GM21723 (cell line): ENCODE results near the gene MMD.
"Not testable (repeated sequence)": the region's sequence is repeated elsewhere in the genome, so short reads cannot be mapped to it uniquely, and the experiment has no call there.

Source experiments
- ATAC-seq: cut with Tn5 transposase; IDR thresholded peaks from one replicate; pipeline ENCODE4 v1.9.1; 2021; ENCODE audit warnings: mild to moderate bottlenecking, moderate library complexity; ENCODE audit not compliant: unreplicated experiment

Gene MMD

GRCh38 chr17:55421179-55421934, at the start of gene MMD:
MMD (minus strand) TSS chr17:55421835; CDS start chr17:55421695, 140 bp downstream.
- peak; percentile 27 for ATAC-seq

GRCh38 chr17:55466671-55467070, 45.0 kb upstream of the MMD start:
- ATAC-seq, result no peak

GRCh38 chr17:55465771-55466170, 44.1 kb upstream of the MMD start:
- not testable (repeated sequence) for ATAC-seq

DNA sequence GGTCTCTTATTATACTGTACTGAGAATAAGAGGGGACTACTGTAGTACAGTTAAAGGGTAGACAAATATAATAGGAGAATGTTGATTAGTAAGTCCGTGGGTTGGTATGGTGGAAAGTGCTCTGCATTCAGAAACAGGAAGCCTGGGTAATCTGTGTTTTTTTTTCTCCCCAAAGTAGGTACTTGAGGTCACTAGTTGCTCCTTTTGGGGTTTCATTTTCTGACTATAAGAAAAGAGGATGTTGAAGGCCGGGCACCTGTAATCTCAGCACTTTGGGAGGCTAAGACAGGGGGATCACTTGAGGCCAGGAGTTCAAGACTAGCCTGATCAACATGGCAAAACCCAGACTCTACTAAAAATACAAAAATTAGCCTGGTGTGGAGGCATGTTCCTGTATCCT, 42.0 kb upstream of the MMD start:
- peak; percentile 85 for ATAC-seq

DNA sequence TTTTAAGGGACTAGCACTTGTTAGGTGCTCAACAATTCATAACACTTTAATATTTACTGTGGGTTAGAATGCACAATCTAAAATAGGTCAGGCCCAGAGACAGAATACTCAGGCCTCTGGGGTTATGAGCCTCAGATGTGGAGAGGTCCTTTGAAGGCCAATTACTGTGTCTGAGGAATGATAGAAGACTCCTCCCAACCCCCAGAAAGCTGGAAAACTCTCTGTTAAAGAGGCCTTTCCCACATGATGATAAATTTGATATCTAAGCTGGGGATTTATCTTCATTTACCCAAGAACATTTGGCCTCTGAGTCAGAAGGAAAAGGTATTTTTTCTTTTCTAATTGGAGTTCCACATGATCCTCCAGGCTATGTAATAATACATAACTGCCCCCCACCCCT, 41.1 kb upstream of the MMD start:
- no peak for ATAC-seq

GRCh38 chr17:55462234-55462633, 40.6 kb upstream of the MMD start:
- no peak for ATAC-seq

DNA sequence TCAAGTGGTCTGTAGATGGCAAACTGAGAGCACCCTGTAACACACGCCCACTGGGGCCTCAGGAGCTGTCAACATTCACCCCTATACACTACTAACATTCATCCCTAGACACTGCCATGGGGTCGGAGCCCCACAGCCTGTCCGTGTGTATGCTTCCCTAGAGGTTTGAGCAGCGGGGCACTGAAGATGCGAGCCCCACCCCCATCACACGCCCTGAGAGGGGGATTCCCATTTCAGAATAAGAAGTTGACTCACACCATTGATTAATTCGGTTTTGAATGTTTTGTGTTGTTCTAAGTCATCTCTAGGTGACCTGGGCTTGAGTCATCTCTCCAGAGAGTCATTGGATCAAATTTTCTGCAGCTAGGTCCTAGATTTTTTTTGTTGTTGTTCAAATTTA, 37.3 kb upstream of the MMD start:
- ATAC-seq, result no peak

DNA sequence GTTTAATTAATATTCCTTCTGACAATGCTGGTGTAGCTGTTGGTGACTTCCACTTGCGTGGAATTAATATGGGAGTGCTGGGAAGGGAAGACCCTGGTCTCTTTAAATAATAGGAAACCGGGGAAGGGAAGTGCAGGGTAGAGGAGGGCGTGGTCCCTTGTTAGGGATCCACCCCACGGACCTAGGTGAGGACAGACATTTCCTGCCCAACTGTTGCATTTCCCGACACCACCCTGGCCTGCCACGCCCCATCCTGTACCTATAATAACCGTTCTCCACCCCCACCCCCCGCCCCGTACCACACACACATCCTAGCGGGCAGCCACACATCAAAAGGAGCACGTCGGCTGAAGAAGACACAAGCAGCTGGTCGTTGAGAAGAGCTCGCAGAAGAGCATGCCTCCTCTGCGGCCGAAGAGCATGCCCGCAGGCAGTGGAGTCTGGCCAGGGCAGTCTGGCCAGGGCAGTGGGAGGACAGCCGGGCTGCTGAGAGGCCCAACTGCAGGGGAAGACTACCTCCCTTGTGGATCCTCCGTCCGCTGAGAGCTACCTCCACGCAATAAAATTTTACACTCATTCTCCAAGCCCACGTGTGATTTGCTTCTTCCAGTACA, 36.8 kb upstream of the MMD start:
- ATAC-seq, result no peak

GRCh38 chr17:55456307-55457240, 34.9 kb upstream of the MMD start:
- no peak for ATAC-seq

- ATAC-seq, result no peak
Observed at GRCh38 chr17:55454906-55455474, 33.4 kb upstream of the MMD start.

- no peak for ATAC-seq
Observed at GRCh38 chr17:55453839-55454557, 32.4 kb upstream of the MMD start.

DNA sequence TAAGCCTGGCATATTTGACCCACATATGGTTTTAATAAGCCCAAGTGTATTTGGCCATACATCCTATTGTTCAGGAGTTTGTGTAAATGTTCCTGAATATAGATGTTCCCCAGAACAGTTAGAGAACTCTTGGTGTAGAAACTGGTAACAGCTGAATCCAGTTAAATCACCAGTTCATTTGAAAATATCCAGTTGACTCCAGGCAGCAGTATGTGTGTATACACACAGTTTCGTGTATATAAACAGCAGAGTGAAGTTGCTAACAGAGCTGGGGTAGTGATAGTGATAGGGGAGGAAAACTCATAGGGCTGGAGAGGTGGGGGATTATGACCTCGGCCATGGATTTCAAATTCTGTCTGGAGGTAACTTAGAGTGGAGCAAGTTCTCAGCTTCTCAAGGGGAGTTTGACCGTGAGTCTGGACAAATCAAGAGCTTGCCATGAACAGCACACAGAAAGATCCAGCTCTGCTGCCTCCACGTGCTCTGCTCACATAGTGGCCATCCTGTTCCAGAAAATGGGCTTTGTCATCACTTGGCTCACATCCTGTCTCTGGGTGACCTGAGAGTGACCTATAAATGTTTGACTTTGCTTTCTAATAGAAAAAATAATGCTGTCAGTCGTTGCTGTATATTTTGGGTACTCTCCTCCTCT, 30.6 kb upstream of the MMD start:
- ATAC-seq, result no peak

- ATAC-seq, result no peak
Observed at GRCh38 chr17:55451758-55452138, 30.1 kb upstream of the MMD start.

DNA sequence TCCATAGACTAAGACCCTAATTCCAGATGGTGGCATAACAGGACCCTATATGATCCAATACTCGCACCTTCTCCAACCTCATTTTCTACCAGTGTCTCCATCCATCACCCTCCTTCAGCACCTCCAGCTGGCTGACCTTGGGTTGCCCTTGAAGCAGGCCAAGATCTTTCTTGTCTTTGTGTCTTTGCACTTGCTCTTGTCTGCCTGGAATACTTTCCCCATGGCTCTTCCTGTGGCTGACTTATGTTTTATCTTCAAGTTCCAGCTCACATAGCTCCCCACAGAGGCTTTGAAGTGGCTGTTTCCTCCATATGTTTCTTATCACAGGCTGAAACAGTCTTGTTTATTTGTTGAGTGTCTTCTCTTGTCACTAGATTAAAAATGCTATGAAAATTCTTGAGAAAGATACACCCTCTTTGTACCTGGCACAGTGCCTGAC, 29.6 kb upstream of the MMD start:
- ATAC-seq, result no peak

GRCh38 chr17:55450232-55450825, 28.7 kb upstream of the MMD start:
- no peak for ATAC-seq

DNA sequence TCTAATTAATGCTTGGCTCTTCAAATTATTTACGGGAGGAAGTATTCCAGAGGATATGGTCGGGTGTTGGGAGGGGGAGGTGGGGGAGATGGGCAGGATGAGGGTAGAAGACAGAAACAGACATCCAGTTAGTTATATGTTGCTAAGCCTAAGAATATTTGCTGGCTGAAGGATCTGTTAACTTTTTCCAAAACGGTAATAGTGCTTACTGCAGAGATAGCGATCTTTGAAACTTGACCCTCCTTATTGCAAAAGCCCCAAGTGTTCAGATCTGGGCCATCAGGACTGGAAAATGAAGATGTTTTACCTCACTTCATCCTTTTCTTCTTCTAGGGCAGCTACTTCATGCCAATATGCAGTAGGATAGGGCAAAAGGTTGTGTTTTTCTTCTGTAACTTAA, 27.0 kb upstream of the MMD start:
- no peak for ATAC-seq

DNA sequence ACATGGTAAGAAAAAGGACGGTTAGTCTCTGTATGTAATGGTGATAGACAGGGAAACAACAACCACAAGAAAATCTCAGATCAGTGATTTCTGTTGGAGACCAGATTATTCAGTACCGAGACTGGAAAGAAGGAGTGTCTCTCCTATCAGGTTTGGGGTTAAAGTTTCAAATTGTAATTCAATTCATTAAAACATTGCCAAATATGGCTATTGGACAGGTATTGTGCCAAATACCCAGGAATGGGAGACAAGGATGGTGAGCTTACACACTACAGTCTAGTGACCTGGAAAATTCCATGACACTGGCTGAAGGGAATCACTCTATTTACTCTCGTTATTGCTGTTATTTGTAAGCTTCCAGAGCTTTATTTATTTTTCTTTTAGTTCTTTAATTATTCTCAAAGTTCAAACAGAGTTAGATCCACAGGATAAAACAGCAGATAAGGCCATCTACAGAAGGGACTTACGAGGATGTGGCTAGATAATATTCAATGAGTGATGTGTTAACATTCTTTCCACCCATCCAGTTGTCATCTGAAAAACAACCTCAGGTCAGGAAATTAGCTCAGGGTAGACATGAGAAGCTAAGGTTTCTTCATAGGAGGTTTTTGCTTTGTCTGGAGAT, 25.1 kb upstream of the MMD start:
- ATAC-seq, result no peak

DNA sequence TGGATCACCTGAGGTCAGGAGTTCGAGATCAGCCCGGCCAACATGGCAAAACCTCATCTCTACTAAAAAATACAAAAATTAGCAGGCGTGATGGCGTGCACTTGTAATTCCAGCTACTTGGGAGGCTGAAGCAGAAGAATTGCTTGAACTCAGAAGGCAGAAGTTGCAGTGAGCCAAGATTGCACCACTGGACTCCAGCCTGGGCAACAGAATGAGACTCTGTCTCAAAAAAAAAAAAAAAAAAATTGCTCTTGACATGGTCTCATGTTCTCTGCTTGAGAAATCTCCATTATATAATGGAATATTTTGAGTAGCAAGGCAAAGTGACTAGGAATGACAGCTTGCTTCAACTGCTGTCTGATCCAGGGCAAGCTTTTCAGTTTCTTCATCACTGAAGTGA, 24.4 kb upstream of the MMD start:
- not testable (repeated sequence) for ATAC-seq
